Stimulated activated CD8-positive, alpha-beta memory T cell treated with anti-CD3 and anti-CD28 coated beads, Interleukin-7, amount 100 ng/mL, for 1 hour (primary cell): ENCODE results near the gene TASOR2.

Experiments used
- DNase-seq, 2 donors: peaks; one replicate each; pipeline ENCODE4 v3.0.0-alpha.2; 2020; ENCODE audit warnings: low read depth in 2 of 2

The TASOR2 gene, protein sequence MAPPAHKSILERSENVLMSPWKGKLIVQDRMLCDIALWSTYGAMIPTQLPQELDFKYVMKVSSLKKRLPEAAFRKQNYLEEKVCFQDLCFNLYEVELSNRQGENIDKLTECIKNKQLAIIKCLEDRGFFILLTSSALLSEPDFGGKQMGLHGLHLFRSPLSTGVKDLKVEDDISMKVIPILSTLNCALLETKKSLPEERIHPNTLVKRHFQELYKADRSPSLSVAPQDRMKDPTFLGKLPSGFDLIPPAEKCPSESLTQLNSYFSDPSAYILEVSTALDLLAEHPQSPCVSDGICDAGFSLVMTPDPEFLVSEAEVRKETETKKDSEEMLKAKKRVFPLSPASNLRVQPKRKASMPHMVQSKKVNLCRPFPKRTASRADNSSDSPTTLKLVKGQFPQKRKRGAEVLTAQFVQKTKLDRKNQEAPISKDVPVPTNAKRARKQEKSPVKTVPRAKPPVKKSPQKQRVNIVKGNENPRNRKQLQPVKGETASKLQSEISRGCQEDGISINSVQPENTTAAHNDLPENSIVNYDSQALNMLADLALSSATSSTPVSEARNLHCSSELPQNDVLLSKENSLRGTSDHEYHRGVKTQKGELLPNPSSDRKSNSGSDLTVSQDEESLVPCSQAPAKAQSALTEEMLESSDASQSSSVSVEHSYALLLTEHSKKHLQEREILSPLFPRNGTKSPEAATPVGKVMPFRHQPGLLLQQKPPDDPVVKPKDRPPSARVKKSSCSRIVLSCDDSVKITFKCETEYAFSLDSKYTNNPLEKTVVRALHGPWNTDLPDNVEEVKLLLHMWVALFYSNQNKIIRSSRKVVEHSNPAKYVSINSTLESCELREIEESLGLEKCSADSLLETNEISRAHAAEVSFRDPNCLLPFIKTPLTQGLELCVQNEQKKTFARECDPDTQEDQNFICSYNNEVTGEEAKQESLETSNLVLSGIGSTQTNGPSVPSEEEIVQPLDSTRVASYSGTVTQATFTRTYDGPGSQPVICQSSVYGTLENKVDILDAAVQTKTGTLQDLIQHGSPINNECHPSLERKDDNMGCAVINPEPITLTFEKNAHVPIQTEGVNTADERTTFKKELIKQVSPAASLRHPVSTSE (N-terminal part only)

DNA sequence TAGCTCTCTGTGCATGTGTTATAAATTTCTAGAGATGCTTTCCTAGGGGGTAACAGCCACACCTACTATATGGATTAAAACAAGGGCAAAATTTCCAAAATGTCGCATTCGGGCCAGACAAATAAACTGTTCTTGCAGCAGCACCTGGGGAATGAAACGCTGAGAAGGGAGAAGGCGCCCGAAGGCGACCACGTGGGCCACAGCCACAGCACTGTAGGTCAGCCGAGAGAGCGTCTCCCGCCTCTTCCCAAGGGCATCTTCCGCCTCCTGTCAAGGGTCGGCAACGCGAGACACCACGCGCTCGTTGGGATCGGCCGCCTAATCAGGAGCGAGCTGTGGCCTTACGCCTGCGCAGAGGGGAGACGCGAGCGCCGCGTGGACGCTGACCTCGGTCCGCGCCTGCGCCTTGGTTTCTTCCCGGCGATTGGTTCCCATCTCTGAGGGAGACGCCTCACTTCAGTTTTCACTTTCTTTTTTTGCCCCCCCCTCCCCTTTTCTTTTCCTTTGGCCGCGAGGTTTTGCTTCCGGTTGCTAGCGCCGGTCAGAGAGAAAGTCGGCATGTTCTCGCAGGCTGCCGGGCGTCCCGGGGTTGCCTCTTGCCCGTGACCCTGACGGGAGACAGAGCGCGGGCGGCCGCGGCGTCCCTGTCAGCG lies at the start of gene TASOR2:
Gene TASOR2 (plus strand): TSS at position 521 of the 653 bp plus-strand sequence. CDS start 35,805 bp downstream, outside the sequence.
- DNase-seq, result peak; percentile 93

DNA sequence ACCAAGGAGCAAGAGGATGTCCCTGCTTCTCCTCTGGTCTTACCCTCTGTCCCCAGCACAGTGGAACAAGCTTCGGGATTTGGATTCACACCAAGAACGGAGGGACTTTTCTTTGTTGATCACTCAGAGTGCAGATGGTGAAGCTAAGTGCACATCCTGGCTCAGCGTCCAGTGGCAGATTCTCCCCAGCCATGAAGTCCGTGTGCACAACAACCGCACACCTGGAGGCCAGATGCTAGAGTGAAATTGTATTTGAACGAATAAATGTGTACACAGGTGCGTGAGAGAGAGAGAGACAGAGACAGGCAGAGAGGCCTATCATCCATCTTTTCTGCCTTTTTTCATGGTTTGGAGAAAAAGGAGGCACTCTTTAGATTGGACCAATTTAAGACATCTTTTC lies 49.7 kb upstream of the TASOR2 start:
- no peak for DNase-seq

- no peak for DNase-seq
These were observed 46.1 kb upstream of the TASOR2 start for GRCh38 chr10:5638494-5638893.

- DNase-seq, result no peak
These were observed 45.6 kb upstream of the TASOR2 start for GRCh38 chr10:5639066-5639465.

DNA sequence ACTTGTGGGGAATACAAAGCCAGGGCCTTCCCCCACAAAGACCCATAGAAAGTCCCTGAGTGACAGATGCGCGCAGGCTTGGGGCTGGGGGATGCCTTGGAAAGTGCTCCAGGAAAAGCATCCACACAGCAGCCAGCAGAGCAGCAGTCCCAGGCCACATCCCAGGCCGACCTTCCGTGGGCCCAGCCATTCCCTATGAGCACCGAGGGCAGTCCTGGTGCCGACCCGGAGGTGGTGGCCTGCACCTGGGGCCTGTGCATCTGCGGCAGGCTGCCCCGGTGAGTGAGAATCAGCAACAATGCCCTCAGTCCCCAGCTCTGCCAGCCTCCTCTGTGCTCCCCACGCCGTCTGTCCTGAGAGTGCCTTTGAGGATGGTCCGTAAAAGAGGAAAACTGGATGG lies 44.6 kb upstream of the TASOR2 start:
- DNase-seq, result no peak

DNA sequence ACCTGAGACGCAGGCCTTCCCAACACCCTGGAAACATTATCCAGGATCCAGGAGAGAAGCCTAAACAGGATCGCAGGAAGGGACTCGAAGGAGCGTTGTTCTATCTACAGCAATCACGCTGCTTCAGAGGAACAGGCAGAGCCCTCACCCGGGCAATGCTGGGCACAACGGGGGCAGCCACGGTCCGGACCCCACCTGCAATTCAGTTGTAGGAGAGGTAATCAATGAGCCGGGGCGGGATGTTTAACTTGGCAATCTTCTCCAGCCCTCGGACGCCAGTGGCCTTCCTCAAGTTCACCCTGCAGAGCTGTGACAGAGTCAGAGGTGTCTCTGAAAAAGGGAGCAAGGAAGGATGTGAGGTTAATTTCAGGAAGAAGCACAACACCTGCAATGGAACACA lies 44.1 kb upstream of the TASOR2 start:
- DNase-seq, result no peak

DNA sequence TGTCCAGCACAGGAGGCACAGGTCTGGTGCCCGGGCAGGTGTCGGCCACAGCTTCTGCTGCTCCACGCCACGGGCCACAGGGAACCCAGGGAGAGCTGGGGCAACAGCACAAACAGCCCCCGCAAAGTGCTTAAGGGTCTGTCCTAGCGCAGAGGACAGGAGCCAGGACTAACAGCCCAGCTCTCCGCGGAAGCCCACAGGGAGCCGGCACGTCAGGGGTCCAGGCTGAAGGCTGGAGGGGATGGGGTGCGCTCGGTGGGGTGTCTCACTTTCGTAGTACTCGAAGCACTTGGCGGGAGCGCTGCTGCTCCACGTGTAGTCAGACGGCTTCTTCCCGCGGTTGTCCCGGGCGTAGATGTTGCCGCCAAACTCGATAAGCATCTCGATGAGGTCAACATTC lies 43.1 kb upstream of the TASOR2 start:
- no peak for DNase-seq

DNA sequence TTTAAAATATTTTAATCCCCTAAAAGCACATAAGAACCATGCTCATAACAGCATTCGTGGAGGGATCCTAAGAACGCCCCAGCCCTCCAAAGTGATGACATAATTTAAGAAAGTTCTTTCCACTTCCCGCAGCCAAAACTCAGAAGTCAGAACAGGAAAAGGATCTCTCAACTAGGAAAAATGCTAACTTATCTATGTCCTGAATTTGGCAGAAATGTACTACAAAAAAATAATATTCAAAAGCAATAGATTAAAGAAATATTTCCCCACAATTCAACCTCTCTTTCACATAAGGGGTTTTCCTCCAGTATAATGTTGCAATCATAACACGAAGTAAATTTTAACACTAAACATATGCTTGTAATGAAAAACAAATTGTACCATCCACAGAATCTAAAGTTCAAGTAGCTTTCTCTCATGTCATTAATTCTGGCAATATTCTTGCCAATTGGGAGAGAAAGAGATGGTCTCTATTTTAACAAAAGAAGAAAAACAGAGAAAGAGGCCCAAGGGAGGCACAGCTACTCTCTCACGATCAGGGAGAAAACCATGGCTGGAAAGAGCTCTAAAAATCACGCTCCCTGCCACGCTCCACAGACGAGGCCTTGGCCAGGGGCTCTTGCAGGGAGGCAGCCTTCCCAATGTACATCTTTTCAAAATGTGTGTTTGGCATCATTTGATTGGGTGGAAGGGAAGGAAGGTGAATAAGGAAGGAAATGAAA lies 41.1 kb upstream of the TASOR2 start:
- DNase-seq, result no peak

GRCh38 chr10:5644930-5645329 lies 39.7 kb upstream of the TASOR2 start:
- no peak for DNase-seq

GRCh38 chr10:5645375-5645774 lies 39.3 kb upstream of the TASOR2 start:
- no peak for DNase-seq

DNA sequence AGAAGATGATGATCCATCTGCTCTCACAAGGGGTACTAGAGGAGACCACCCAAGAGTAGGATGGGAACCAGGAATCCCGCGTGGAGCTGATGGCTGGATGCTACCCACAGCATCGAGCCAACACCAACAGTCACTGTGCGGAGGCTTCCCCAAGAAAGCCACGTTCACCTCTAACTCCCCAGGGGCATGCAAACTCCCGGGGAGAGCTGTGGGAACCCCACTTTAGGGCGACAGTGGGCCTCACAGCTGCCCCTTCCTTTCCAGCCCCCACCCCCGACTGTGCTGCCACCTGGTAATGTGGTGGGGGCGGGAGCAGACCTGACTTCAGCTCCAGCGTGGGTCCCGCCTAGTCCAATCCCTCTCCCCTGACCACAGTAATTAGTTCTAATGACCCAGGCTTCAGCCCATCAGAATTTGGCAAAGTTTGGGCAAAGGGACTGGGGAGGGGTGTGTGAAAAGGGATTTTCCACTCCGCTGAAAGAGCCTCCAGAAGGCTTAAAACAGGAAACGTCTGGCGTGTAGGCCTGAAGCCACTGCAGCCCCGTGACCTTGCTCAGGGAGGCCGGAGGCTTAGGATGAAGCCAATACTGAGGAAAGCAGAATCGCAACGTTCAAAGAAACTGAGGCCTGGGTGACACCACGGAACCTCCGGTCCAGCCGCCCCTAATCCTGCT lies 38.6 kb upstream of the TASOR2 start:
- no peak for DNase-seq

DNA sequence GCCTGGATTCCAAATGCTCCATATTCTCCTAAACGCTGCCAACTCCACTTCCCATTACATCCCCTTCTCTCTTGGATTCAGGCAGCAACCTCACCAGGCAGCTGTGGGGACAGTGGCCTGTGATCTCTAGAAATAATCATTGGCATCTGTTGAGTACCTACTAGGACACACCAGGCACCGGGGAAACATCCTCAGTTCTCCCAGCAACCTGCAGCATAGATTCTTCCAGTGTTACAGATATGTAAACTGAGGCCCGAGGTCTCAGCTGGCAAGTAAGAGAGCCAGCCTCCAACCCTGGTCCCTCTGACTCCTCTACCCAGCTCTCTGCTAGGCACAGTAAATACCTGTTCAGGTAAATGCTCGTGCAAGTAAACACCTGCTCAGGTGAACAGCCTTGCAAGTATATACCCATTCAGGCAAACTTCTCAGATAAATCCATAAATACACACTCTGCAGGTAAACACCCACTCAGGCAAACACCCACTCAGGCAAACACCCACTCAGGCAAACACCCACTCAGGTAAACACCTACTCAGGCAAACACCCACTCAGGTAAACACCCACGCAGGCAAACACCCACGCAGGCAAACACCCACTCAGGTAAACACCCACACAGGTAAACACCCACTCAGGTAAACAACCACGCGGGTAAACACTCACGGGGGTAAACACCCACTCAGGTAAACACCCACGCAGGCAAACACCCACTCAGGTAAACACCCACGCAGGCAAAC lies 37.0 kb upstream of the TASOR2 start:
- no peak for DNase-seq

- no peak for DNase-seq
These were observed 35.9 kb upstream of the TASOR2 start for GRCh38 chr10:5648494-5649457.

DNA sequence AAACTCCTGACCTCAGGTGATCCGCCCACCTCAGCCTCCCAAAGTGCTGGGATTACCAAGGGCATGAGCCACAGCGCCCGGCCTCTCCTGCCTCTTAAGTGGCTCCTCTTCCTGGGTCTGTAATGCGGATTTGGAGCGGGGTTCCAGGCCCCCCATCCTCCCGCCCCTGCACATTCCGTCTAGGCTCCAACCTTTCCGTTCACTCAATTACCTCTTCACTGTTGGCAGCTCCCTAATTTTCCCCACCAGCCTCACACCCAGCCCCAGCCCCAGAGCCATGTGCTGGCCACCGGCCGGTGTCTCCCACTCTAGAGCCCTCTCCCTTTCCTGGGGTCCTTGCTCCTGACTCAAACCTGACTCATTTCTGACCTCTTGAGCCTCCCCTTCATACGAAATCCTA lies 34.9 kb upstream of the TASOR2 start:
- DNase-seq, result no peak

DNA sequence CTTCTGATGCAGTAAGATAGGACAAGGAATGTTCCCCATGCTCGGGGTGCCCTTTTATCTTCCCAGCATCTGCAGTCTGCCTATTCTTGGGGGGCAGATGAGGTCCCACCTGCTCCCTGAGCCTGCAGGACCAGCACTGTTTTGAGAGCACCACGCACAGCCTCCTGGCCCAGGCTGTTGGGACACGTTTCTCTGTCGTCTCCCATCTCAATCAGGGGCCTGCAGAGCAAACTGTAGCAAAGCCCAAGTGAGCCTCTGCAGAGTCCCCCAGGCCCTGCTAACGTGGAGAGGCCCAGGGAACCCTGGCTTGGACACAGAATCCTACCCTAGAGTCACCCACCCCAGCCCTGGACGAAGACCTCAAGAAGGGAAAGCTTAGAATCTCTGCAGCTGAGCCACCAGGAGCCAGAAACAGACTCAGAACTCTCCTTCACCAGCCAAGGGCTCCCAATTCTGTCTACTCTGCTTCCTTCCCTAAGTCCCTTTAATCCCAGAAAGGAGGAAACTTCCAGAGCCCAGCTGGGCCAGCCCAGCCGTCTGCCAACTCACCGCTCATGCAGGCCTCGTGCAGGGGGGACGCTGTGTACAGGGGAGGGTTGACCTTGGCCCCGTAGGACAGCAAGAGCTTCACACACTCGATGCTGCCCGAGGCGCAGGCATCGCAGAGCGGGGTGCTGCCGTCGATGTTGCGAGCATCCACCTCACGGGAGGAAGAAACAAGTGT lies 33.8 kb upstream of the TASOR2 start:
- no peak for DNase-seq

DNA sequence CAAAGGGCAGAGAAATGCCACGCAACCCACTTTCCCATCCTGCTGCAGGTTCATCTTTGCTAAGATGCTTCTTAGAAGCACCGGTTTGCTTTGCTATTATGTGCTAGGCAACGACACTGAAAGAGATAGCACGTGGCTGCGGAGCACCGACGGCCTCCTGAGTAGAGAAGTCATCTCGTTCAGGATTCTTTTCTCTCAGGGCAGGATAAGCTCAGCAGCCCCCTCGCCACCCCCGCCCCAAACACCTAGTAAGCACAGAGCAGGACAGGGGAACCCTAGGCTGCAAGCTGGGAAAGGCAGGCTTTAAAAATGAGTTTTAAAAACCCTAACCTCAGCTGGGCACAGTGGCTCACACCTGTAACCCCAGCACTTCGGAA lies 33.3 kb upstream of the TASOR2 start:
- DNase-seq, result no peak

- no peak for DNase-seq
These were observed 31.9 kb upstream of the TASOR2 start for GRCh38 chr10:5652746-5653145.

DNA sequence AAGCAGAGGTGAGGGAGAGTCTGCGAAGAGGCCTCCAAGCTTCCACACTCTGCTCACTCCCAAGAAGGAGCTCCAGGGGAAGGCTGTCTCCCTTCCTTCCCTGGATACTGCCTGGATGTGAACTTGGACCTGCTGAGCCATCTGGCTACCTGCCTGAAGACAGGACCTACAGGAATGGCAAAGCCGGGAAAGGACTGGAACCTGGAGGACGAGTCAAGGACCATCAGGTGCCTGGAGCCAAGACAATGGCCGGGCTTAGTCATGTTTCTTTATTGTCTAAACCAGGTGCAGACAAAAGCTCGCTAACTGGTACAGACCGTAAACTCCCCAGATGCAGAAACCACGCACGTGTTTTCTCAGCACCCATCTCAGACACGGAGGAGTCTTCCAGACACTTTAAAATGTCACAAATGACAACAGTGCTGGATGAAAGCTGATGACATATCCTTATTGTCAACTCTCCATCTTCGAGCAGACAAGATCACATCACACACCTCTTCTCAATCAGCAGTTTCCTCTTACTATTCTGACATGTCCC lies 30.4 kb upstream of the TASOR2 start:
- no peak for DNase-seq
